ENCODE results near the gene HBQ1.

HBQ1 gene

DNA sequence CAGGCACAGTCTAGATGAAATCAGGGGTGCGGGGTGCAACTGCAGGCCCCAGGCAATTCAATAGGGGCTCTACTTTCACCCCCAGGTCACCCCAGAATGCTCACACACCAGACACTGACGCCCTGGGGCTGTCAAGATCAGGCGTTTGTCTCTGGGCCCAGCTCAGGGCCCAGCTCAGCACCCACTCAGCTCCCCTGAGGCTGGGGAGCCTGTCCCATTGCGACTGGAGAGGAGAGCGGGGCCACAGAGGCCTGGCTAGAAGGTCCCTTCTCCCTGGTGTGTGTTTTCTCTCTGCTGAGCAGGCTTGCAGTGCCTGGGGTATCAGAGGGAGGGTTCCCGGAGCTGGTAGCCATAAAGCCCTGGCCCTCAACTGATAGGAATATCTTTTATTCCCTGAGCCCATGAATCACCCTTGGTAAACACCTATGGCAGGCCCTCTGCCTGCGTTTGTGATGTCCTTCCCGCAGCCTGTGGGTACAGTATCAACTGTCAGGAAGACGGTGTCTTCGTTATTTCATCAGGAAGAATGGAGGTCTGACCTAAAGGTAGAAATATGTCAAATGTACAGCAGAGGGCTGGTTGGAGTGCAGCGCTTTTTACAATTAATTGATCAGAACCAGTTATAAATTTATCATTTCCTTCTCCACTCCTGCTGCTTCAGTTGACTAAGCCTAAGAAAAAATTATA, 2.1 kb upstream of the HBQ1 start:
- TF ChIP-seq, protein P1, sequence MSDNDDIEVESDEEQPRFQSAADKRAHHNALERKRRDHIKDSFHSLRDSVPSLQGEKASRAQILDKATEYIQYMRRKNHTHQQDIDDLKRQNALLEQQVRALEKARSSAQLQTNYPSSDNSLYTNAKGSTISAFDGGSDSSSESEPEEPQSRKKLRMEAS (IDR thresholded peaks at IDR 0.05; ENCODE audit: low read depth, low read length): no peak
- TF ChIP-seq POLR2A (IDR thresholded peaks at IDR 0.05; ENCODE audit: extremely low read depth, insufficient read length): no peak
- TF ChIP-seq MYC (IDR thresholded peaks at IDR 0.05; ENCODE audit: low read depth, low read length): no peak
- TF ChIP-seq, protein P2, sequence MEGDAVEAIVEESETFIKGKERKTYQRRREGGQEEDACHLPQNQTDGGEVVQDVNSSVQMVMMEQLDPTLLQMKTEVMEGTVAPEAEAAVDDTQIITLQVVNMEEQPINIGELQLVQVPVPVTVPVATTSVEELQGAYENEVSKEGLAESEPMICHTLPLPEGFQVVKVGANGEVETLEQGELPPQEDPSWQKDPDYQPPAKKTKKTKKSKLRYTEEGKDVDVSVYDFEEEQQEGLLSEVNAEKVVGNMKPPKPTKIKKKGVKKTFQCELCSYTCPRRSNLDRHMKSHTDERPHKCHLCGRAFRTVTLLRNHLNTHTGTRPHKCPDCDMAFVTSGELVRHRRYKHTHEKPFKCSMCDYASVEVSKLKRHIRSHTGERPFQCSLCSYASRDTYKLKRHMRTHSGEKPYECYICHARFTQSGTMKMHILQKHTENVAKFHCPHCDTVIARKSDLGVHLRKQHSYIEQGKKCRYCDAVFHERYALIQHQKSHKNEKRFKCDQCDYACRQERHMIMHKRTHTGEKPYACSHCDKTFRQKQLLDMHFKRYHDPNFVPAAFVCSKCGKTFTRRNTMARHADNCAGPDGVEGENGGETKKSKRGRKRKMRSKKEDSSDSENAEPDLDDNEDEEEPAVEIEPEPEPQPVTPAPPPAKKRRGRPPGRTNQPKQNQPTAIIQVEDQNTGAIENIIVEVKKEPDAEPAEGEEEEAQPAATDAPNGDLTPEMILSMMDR (IDR thresholded peaks at IDR 0.05; ENCODE audit: low read depth, low read length): no peak
- H3K4me3 ChIP-seq (ENCODE audit: low read depth, low read length): no peak overlapping the region
- no peak for DNase-seq (ENCODE audit: low read depth)

DNA sequence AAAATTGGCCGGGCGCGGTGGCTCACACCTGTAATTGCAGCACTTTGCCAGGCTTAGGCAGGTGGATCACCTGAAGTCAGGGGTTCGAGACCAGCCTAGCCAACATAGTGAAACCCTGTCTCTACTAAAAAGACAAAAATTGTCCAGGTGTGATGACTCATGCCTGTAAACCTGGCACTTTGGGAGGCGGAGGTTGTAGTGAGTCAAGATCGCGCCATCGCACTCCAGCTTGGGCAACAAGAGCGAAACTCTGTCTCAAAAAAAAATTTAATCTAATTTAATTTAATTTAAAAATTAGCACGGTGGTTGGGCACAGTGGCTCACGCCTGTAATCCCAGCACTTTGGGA, 1.6 kb upstream of the HBQ1 start:
- TF ChIP-seq POLR2A (IDR thresholded peaks at IDR 0.05; ENCODE audit: extremely low read depth, insufficient read length) (no peak), MYC (IDR thresholded peaks at IDR 0.05; ENCODE audit: low read depth, low read length) (no peak)
- TF ChIP-seq, protein P1 (IDR thresholded peaks at IDR 0.05; ENCODE audit: low read depth, low read length): no peak
- TF ChIP-seq, protein P2 (IDR thresholded peaks at IDR 0.05; ENCODE audit: low read depth, low read length): no peak
- DNase-seq (ENCODE audit: low read depth): no peak
- H3K4me3 ChIP-seq (ENCODE audit: low read depth, low read length): no peak overlapping the region

DNA sequence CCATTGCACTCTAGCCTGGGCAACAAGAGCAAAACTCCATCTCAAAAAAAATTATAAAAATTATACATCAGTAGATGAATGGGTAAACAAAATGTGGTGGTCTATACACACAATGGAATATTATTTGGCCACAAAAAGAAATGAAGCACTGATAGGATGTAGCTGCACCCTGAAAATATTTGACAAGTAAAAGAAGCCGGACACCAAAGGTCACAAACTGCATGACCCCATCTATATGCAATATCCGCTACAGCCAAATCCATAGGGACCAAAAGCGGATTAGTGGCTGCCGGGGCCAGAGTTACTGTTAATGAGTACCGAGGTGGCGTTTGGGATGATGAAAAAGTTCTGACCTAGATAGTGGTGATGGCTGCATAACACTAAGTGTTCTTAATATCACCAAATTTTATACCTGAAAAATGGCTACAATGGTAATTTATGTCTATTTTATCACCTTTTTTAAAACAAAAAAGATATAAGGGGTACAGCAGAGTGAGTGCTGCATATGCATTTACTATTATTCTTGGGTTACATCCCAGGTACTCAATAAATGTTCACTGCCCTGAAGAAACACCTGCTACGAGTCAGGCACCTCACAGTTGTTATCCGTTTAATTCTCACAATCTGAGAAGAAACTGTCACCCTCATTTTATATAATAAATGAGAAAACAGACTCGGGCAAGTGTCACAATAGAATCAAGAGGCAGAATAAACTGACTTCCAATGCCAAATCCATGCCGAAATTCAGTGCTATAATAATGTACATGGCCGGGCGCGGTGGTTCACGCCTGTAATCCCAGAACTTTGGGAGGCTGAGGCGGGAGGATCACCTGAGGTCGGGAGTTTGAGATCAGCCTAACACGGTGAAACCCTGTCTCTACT, 807 bp upstream of the HBQ1 start:
- H3K4me3 ChIP-seq (ENCODE audit: low read depth, low read length): no peak overlapping the region
- DNase-seq (ENCODE audit: low read depth): no peak
- TF ChIP-seq MYC (IDR thresholded peaks at IDR 0.05; ENCODE audit: low read depth, low read length): no peak
- TF ChIP-seq, protein P1 (IDR thresholded peaks at IDR 0.05; ENCODE audit: low read depth, low read length): no peak
- TF ChIP-seq, protein P2 (IDR thresholded peaks at IDR 0.05; ENCODE audit: low read depth, low read length): no peak

DNA sequence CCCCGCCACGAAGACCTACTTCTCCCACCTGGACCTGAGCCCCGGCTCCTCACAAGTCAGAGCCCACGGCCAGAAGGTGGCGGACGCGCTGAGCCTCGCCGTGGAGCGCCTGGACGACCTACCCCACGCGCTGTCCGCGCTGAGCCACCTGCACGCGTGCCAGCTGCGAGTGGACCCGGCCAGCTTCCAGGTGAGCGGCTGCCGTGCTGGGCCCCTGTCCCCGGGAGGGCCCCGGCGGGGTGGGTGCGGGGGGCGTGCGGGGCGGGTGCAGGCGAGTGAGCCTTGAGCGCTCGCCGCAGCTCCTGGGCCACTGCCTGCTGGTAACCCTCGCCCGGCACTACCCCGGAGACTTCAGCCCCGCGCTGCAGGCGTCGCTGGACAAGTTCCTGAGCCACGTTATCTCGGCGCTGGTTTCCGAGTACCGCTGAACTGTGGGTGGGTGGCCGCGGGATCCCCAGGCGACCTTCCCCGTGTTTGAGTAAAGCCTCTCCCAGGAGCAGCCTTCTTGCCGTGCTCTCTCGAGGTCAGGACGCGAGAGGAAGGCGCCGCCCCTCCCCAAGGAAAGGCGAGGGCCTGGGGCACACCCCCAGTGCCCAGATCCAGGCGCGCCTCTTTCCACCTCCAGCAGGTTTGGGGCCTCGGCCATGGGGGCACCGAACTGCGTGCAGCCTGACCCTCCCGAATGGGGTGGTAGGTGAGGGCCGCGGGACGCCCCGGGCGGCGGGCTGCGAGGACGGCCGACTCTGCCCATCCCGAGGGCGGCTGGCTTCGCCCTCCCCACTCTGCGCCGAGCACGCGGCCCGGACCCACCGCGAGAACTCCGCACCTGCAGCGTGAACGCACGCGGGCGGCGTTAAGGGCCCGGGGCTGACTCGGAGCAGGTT, 664 bp downstream of the HBQ1 start:
- DNase-seq (ENCODE audit: low read depth): peak; percentile 74
- TF ChIP-seq MYC (IDR thresholded peaks at IDR 0.05; ENCODE audit: low read depth, low read length): peak; percentile 70
- no peak for TF ChIP-seq POLR2A (IDR thresholded peaks at IDR 0.05; ENCODE audit: extremely low read depth, insufficient read length)
- TF ChIP-seq, protein P2 (IDR thresholded peaks at IDR 0.05; ENCODE audit: low read depth, low read length): no peak
- TF ChIP-seq, protein P1 (IDR thresholded peaks at IDR 0.05; ENCODE audit: low read depth, low read length): peak; percentile 84
- no peak overlapping the region for H3K4me3 ChIP-seq (ENCODE audit: low read depth, low read length)

DNA sequence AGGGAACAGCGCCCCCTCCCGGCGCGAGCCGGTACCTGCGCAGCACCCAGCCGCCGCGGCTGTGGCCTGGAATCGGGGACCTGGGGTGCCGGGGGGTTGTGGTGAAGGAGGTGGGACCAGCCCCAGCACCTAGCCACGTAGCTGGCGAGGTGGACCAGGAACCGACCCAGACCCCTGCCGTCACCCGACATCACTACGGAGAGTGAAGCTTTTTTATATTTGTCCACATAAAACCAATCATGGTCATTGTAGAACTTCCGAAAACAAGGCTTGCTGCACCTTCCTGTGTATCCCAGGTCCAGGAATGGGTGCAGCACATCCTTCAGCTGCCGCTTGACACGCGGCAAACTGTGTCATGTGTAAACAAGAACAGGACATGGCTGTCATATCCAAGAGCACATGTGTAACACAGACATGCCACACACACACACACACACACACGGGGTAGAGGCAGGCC, 1.3 kb downstream of the HBQ1 start:
- no peak overlapping the region for H3K4me3 ChIP-seq (ENCODE audit: low read depth, low read length)
- TF ChIP-seq, protein P1 (IDR thresholded peaks at IDR 0.05; ENCODE audit: low read depth, low read length): no peak
- TF ChIP-seq, protein P2 (IDR thresholded peaks at IDR 0.05; ENCODE audit: low read depth, low read length): peak; percentile 71
- DNase-seq (ENCODE audit: low read depth): no peak

Measured in NB4 (cell line).